ENCODE results near the gene LIMD2. TPM values are rescaled to one million over a fixed set of nuclear protein-coding genes. Genes with fewer than 3 reads are reported as not detected.
"Not testable (repeated sequence)": the region's sequence is repeated elsewhere in the genome, so short reads cannot be mapped to it uniquely, and the experiment has no call there.

LIMD2 gene
- 100 to 1,000 TPM; 121 TPM for total RNA-seq

- peak within 1 kb of the TSS; percentile 97 for H3K27ac Mint-ChIP-seq
- CTCF ChIA-PET: interaction anchor here (1.9 kb wide), 1 partner anchor 43 kb away, joined by 6 read pairs; no protein-coding TSS in a partner anchor
- H3K27me3 Mint-ChIP-seq (ENCODE audit: low read depth): no peaks in the 10 kb centered on the region
- peaks cover 42% of the 10 kb centered on the region for H3K36me3 Mint-ChIP-seq (ENCODE audit: low read depth)
- intact Hi-C loops (cut with micrococcal nuclease): loop anchor here (1.0 to 5.0 kb wide), 5 partner anchors 78 to 321 kb away; partner anchors contain the start of genes CYB561, DCAF7, ICAM2 and MAP3K3
- DNase-seq: peak; percentile 80
- H3K4me1 Mint-ChIP-seq (ENCODE audit: low read depth): peaks cover 69% of the 10 kb centered on the region
- peak within 1 kb of the TSS; percentile 84 for H3K4me3 Mint-ChIP-seq
- H3K9me3 Mint-ChIP-seq: no peaks in the 10 kb centered on the region
These were observed at the start of gene LIMD2 for GRCh38 chr17:63699638-63700527. TSS of gene LIMD2 (minus strand) at chr17:63700125. CDS start at chr17:63699298, 827 bp downstream.

GRCh38 chr17:63741408-63742173 lies 41.7 kb upstream of the LIMD2 start, which contains the start of gene STRADA:
TSS of gene STRADA (minus strand) at chr17:63741799. CDS start at chr17:63728369, 13,430 bp downstream.
- CTCF ChIA-PET: interaction anchor here (0.7 to 1.5 kb wide), 6 partner anchors 25 to 1154 kb away, joined by 3 to 6 read pairs (median 4); partner anchors contain the start of genes CCDC47, DDX42 and LIMD2
- intact Hi-C loops (cut with micrococcal nuclease): loop anchor here (1.0 kb wide), 8 partner anchors 11 to 765 kb away; partner anchors contain the start of genes CCDC47, CEP95, DCAF7 and DDX5
- Mint-ChIP-seq H3K4me3 (peak within 1 kb of the TSS; percentile 95), H3K4me1 (ENCODE audit: low read depth) (peaks cover 20% of the 10 kb centered on the region), H3K27me3 (ENCODE audit: low read depth) (no peaks in the 10 kb centered on the region), H3K9me3 (no peaks in the 10 kb centered on the region), H3K27ac (peak within 1 kb of the TSS; percentile 99), H3K36me3 (ENCODE audit: low read depth) (peaks cover 8% of the 10 kb centered on the region)
- peak; percentile 100 for DNase-seq

GRCh38 chr17:63741143-63741407 lies 41.1 kb upstream of the LIMD2 start:
- Mint-ChIP-seq H3K4me3 (peak overlapping the region; percentile 95), H3K4me1 (ENCODE audit: low read depth) (peaks cover 20% of the 10 kb centered on the region), H3K27ac (peak overlapping the region; percentile 99), H3K27me3 (ENCODE audit: low read depth) (no peaks in the 10 kb centered on the region), H3K36me3 (ENCODE audit: low read depth) (peaks cover 7% of the 10 kb centered on the region), H3K9me3 (no peaks in the 10 kb centered on the region)
- intact Hi-C loops (cut with micrococcal nuclease): loop anchor here (1.0 kb wide), 8 partner anchors 11 to 765 kb away; partner anchors contain the start of genes CCDC47, CEP95, DCAF7 and DDX5
- DNase-seq: no peak
- CTCF ChIA-PET: interaction anchor here (0.7 to 1.5 kb wide), 2 partner anchors 33 to 1153 kb away, joined by 3 read pairs; no protein-coding TSS in a partner anchor

GRCh38 chr17:63740464-63741142 lies 40.7 kb upstream of the LIMD2 start:
- H3K9me3 Mint-ChIP-seq: no peaks in the 10 kb centered on the region
- H3K4me1 Mint-ChIP-seq (ENCODE audit: low read depth): peaks cover 20% of the 10 kb centered on the region
- intact Hi-C loops (cut with micrococcal nuclease): loop anchor here (1.0 kb wide), 8 partner anchors 12 to 766 kb away; partner anchors contain the start of genes CCDC47, CEP95, DCAF7 and DDX5
- H3K4me3 Mint-ChIP-seq: peak overlapping the region; percentile 95
- DNase-seq: no peak
- H3K27me3 Mint-ChIP-seq (ENCODE audit: low read depth): no peaks in the 10 kb centered on the region
- CTCF ChIA-PET: interaction anchor here (0.6 to 1.5 kb wide), 3 partner anchors 19 to 1153 kb away, joined by 3 read pairs; no protein-coding TSS in a partner anchor
- peak overlapping the region; percentile 99 for H3K27ac Mint-ChIP-seq
- peaks cover 3% of the 10 kb centered on the region for H3K36me3 Mint-ChIP-seq (ENCODE audit: low read depth)

GRCh38 chr17:63735691-63736090 lies 35.8 kb upstream of the LIMD2 start:
- Mint-ChIP-seq H3K27ac (no peak overlapping the region), H3K4me3 (no peak overlapping the region), H3K4me1 (ENCODE audit: low read depth) (peaks cover 16% of the 10 kb centered on the region), H3K9me3 (no peaks in the 10 kb centered on the region), H3K36me3 (ENCODE audit: low read depth) (peaks cover 3% of the 10 kb centered on the region), H3K27me3 (ENCODE audit: low read depth) (no peaks in the 10 kb centered on the region)
- no peak for DNase-seq
- intact Hi-C loops (cut with micrococcal nuclease): no loop called here
- CTCF ChIA-PET: interaction anchor here (1.2 to 1.6 kb wide), 2 partner anchors 15 to 26 kb away, joined by 4 to 6 read pairs; no protein-coding TSS in a partner anchor

GRCh38 chr17:63722403-63722802 lies 22.5 kb upstream of the LIMD2 start:
- Mint-ChIP-seq H3K36me3 (ENCODE audit: low read depth) (peaks cover 10% of the 10 kb centered on the region), H3K4me3 (no peak overlapping the region), H3K27ac (no peak overlapping the region), H3K27me3 (ENCODE audit: low read depth) (no peaks in the 10 kb centered on the region), H3K4me1 (ENCODE audit: low read depth) (peaks cover 3% of the 10 kb centered on the region), H3K9me3 (no peaks in the 10 kb centered on the region)
- intact Hi-C loops (cut with micrococcal nuclease): no loop called here
- no peak for DNase-seq
- CTCF ChIA-PET: no interaction called here

- intact Hi-C loops (cut with micrococcal nuclease); H3K36me3 Mint-ChIP-seq (ENCODE audit: low read depth); H3K9me3 Mint-ChIP-seq; H3K27me3 Mint-ChIP-seq (ENCODE audit: low read depth); DNase-seq; H3K27ac Mint-ChIP-seq; H3K4me3 Mint-ChIP-seq; H3K4me1 Mint-ChIP-seq (ENCODE audit: low read depth): not testable (repeated sequence)
- CTCF ChIA-PET: interaction anchor here (0.7 to 1.2 kb wide), 4 partner anchors 10 to 241 kb away, joined by 3 to 8 read pairs (median 4); no protein-coding TSS in a partner anchor
These were observed 20.3 kb upstream of the LIMD2 start for GRCh38 chr17:63720194-63720593.

- Mint-ChIP-seq H3K4me3 (no peak overlapping the region), H3K27me3 (ENCODE audit: low read depth) (no peaks in the 10 kb centered on the region), H3K36me3 (ENCODE audit: low read depth) (no peaks in the 10 kb centered on the region), H3K9me3 (no peaks in the 10 kb centered on the region), H3K27ac (no peak overlapping the region), H3K4me1 (ENCODE audit: low read depth) (no peaks in the 10 kb centered on the region)
- CTCF ChIA-PET: no interaction called here
- DNase-seq: no peak
- intact Hi-C loops (cut with micrococcal nuclease): no loop called here
These were observed 19.1 kb upstream of the LIMD2 start for GRCh38 chr17:63718988-63719387.

GRCh38 chr17:63716426-63716825 lies 16.5 kb upstream of the LIMD2 start:
- Mint-ChIP-seq H3K4me3 (no peak overlapping the region), H3K4me1 (ENCODE audit: low read depth) (no peaks in the 10 kb centered on the region), H3K27me3 (ENCODE audit: low read depth) (no peaks in the 10 kb centered on the region), H3K9me3 (no peaks in the 10 kb centered on the region), H3K36me3 (ENCODE audit: low read depth) (peaks cover 3% of the 10 kb centered on the region), H3K27ac (no peak overlapping the region)
- intact Hi-C loops (cut with micrococcal nuclease): no loop called here
- CTCF ChIA-PET: interaction anchor here (0.9 kb wide), 1 partner anchor 14 kb away, joined by 3 read pairs; no protein-coding TSS in a partner anchor
- DNase-seq: no peak

GRCh38 chr17:63714550-63715277 lies 14.8 kb upstream of the LIMD2 start:
- CTCF ChIA-PET: interaction anchor here (0.9 to 1.7 kb wide), 4 partner anchors 12 to 289 kb away, joined by 3 to 5 read pairs (median 3); no protein-coding TSS in a partner anchor
- H3K27ac Mint-ChIP-seq: no peak overlapping the region
- H3K9me3 Mint-ChIP-seq: no peaks in the 10 kb centered on the region
- peaks cover 12% of the 10 kb centered on the region for H3K36me3 Mint-ChIP-seq (ENCODE audit: low read depth)
- H3K27me3 Mint-ChIP-seq (ENCODE audit: low read depth): no peaks in the 10 kb centered on the region
- no peak for DNase-seq
- H3K4me3 Mint-ChIP-seq: no peak overlapping the region
- intact Hi-C loops (cut with micrococcal nuclease): no loop called here
- H3K4me1 Mint-ChIP-seq (ENCODE audit: low read depth): peaks cover 10% of the 10 kb centered on the region

GRCh38 chr17:63709110-63709509 lies 9.2 kb upstream of the LIMD2 start:
- Mint-ChIP-seq H3K4me1 (ENCODE audit: low read depth) (peaks cover 59% of the 10 kb centered on the region), H3K4me3 (no peak overlapping the region), H3K9me3 (no peaks in the 10 kb centered on the region), H3K36me3 (ENCODE audit: low read depth) (peaks cover 35% of the 10 kb centered on the region), H3K27me3 (ENCODE audit: low read depth) (no peaks in the 10 kb centered on the region), H3K27ac (peak overlapping the region; percentile 57)
- DNase-seq: no peak
- intact Hi-C loops (cut with micrococcal nuclease): no loop called here
- CTCF ChIA-PET: interaction anchor here (1.2 to 2.8 kb wide), 3 partner anchors 11 to 34 kb away, joined by 4 to 14 read pairs (median 9); no protein-coding TSS in a partner anchor
